Activated T-helper 1 cell treated with Interleukin-2 at 50 U/mL for 16 hours (primary cell): ENCODE results near the gene SNAPC2.
"Not testable (repeated sequence)": the region's sequence is repeated elsewhere in the genome, so short reads cannot be mapped to it uniquely, and the experiment has no call there.

ENCODE experiments used
- DNase-seq: peaks from one replicate; pipeline ENCODE4 v3.0.0-alpha.2; 2020; ENCODE audit warnings: low read depth

SNAPC2 gene

GRCh38 chr19:7909471-7910067 lies 10.6 kb upstream of the SNAPC2 start:
- DNase-seq, result no peak

- DNase-seq, result no peak
These were observed 9.6 kb upstream of the SNAPC2 start for GRCh38 chr19:7910321-7911161.

- DNase-seq, result no peak
These were observed 8.5 kb upstream of the SNAPC2 start for GRCh38 chr19:7911508-7912143.

GRCh38 chr19:7912144-7912696 lies 7.9 kb upstream of the SNAPC2 start:
- no peak for DNase-seq

- DNase-seq, result no peak
These were observed 7.2 kb upstream of the SNAPC2 start for GRCh38 chr19:7912697-7913564.

- no peak for DNase-seq
These were observed 6.5 kb upstream of the SNAPC2 start for GRCh38 chr19:7913652-7914051.

- DNase-seq, result no peak
These were observed 6.0 kb upstream of the SNAPC2 start for GRCh38 chr19:7914099-7914498.

- DNase-seq, result no peak
These were observed 5.5 kb upstream of the SNAPC2 start, which contains the start of gene TGFBR3L for GRCh38 chr19:7914598-7915045. Gene TGFBR3L, plus strand, starts transcription at chr19:7914830.

GRCh38 chr19:7915250-7916102 lies 4.7 kb upstream of the SNAPC2 start:
- no peak for DNase-seq

GRCh38 chr19:7916103-7916954 lies 3.8 kb upstream of the SNAPC2 start:
- peak; percentile 40 for DNase-seq

- DNase-seq, result no peak
These were observed 3.2 kb upstream of the SNAPC2 start for GRCh38 chr19:7916955-7917266.

- DNase-seq, result peak; percentile 39
These were observed 2.7 kb upstream of the SNAPC2 start for GRCh38 chr19:7917267-7918061.

GRCh38 chr19:7918062-7918614 lies 2.0 kb upstream of the SNAPC2 start:
- not testable (repeated sequence) for DNase-seq

- DNase-seq, result no peak
These were observed 1.3 kb upstream of the SNAPC2 start for GRCh38 chr19:7918615-7919421.

- peak; percentile 99 for DNase-seq
These were observed 572 bp downstream of the SNAPC2 start for GRCh38 chr19:7920519-7921301.

- no peak for DNase-seq
These were observed 1.3 kb downstream of the SNAPC2 start for GRCh38 chr19:7921302-7921966.
